ENCODE results near the gene NSDHL. TPM values are rescaled to one million over a fixed set of nuclear protein-coding genes. Genes with fewer than 3 reads are reported as not detected.

The NSDHL gene
- total and polyA plus RNA-seq, 2 of the 13 experiments (the other 11 are each of a cell fraction or from before 2014, with no cell fraction given): 26.2 to 49.3 TPM

- CTCF ChIA-PET (ENCODE audit: low intra/inter-chr PET ratio, low total read pairs): no interaction called here
- no peak overlapping the region for H3K27ac ChIP-seq (ENCODE audit: extremely low read length, insufficient read depth, low read length)
- H2AFZ ChIP-seq (ENCODE audit: low read length): no peak overlapping the region
- intact Hi-C loops (cut with micrococcal nuclease; ENCODE audit: unreplicated experiment) (no loop called here), in situ Hi-C loops (cut with HindIII; ENCODE audit: extremely low pct_ligation_motif_present, low pct_unique_long_range_greater_than_20kb) (no loop called here)
- WGBS (ENCODE audit: low lambda C conversion rate): no CpG with 5 or more reads among the region's 1 CpG
- FAIRE-seq (no peak), ATAC-seq (no peak), DNase-seq (ENCODE audit: low spot score) (no peak)
- BruUV-seq (replicated peaks): no TSS peak
- H3K79me2 ChIP-seq (ENCODE audit: insufficient read depth, low read length): no peaks in the 10 kb centered on the region
- H3K4me3 ChIP-seq (replicated peaks in 1 of 3; ENCODE audit: insufficient read depth in 1 of 3, low read depth in 2 of 3, low read length in 3 of 3): no peak overlapping the region
- H3K36me3 ChIP-seq (replicated peaks in 1 of 2; ENCODE audit: control insufficient read depth in 1 of 2, insufficient read depth in 2 of 2, low read length in 2 of 2): no peaks in the 10 kb centered on the region
- no peak for TF ChIP-seq TBP (CRISPR knock-in tag; IDR thresholded peaks at IDR 0.05)
- no peak for TF ChIP-seq KLF15 (CRISPR knock-in tag; IDR thresholded peaks at IDR 0.05; ENCODE audit: borderline replicate concordance)
- no peak for TF ChIP-seq ZNF331 (CRISPR knock-in tag; IDR thresholded peaks at IDR 0.05)
- TF ChIP-seq GPBP1L1 (CRISPR knock-in tag; IDR thresholded peaks at IDR 0.05): no peak
- TF ChIP-seq ZSCAN31 (CRISPR knock-in tag; IDR thresholded peaks at IDR 0.05; ENCODE audit: low read depth): no peak
- no peak for TF ChIP-seq TGIF2 (CRISPR knock-in tag; IDR thresholded peaks at IDR 0.05)
- no peak for TF ChIP-seq ZNF749 (CRISPR knock-in tag; IDR thresholded peaks at IDR 0.05; ENCODE audit: borderline replicate concordance)
- TF ChIP-seq SRY (CRISPR knock-in tag; IDR thresholded peaks at IDR 0.05): no peak
- TF ChIP-seq REL (CRISPR knock-in tag; conservative IDR thresholded peaks at IDR 0.05): no peak
- no peak for TF ChIP-seq GATAD2A (CRISPR knock-in tag; IDR thresholded peaks at IDR 0.05)
- POLR2A ChIA-PET: no interaction called here
- H3K27me3 ChIP-seq (ENCODE audit: control insufficient read depth in 1 of 2, insufficient read depth in 2 of 2, low read length in 2 of 2): no peaks in the 10 kb centered on the region
- no peaks in the 10 kb centered on the region for H3K9me3 ChIP-seq (ENCODE audit: low read length)
- H3K9ac ChIP-seq (ENCODE audit: insufficient read depth, low read depth, low read length): no peak overlapping the region
- no peaks in the 10 kb centered on the region for H3K4me1 ChIP-seq (ENCODE audit: insufficient read depth, low read length)
- no peaks in the 10 kb centered on the region for H4K20me1 ChIP-seq (ENCODE audit: insufficient read depth, low read length)
- no peak overlapping the region for H3K4me2 ChIP-seq (ENCODE audit: low read depth, low read length)
These were observed 31.9 kb upstream of the NSDHL start for GRCh38 chrX:152798945-152799344.

Measured in HepG2 (cell line).